Measurements from ENCODE around the gene KCNB1.
"Not testable (repeated sequence)": the region's sequence is repeated elsewhere in the genome, so short reads cannot be mapped to it uniquely, and the experiment has no call there.

The KCNB1 gene

GRCh38 chr20:49431329-49431728 is 51.1 kb downstream of the KCNB1 start:
- no peak for DNase-seq

GRCh38 chr20:49430320-49430719 is 52.1 kb downstream of the KCNB1 start:
- DNase-seq: no peak

- no peak for DNase-seq
Measured at GRCh38 chr20:49427751-49428518, 54.5 kb downstream of the KCNB1 start.

GRCh38 chr20:49426873-49427272 is 55.6 kb downstream of the KCNB1 start:
- DNase-seq: no peak

GRCh38 chr20:49426395-49426794 is 56.1 kb downstream of the KCNB1 start:
- no peak for DNase-seq

- no peak for DNase-seq
Measured at GRCh38 chr20:49424536-49424935, 57.9 kb downstream of the KCNB1 start.

- DNase-seq: no peak
Measured at GRCh38 chr20:49422161-49422560, 60.3 kb downstream of the KCNB1 start.

- no peak for DNase-seq
Measured at GRCh38 chr20:49420811-49421295, 61.6 kb downstream of the KCNB1 start.

GRCh38 chr20:49420292-49420691 is 62.2 kb downstream of the KCNB1 start:
- DNase-seq: no peak

- DNase-seq: no peak
Measured at GRCh38 chr20:49419785-49420184, 62.7 kb downstream of the KCNB1 start.

- DNase-seq: no peak
Measured at GRCh38 chr20:49418809-49419208, 63.7 kb downstream of the KCNB1 start.

GRCh38 chr20:49417843-49418555 is 64.5 kb downstream of the KCNB1 start:
- no peak for DNase-seq

- no peak for DNase-seq
Measured at GRCh38 chr20:49415668-49416044, 66.8 kb downstream of the KCNB1 start.

- DNase-seq: no peak
Measured at GRCh38 chr20:49415005-49415667, 67.3 kb downstream of the KCNB1 start.

GRCh38 chr20:49413677-49414076 is 68.8 kb downstream of the KCNB1 start:
- DNase-seq: no peak

GRCh38 chr20:49412953-49413352 is 69.5 kb downstream of the KCNB1 start:
- no peak for DNase-seq

- no peak for DNase-seq
Measured at GRCh38 chr20:49412254-49412653, 70.2 kb downstream of the KCNB1 start.

GRCh38 chr20:49411221-49411925 is 71.1 kb downstream of the KCNB1 start:
- no peak for DNase-seq

GRCh38 chr20:49409975-49410621 is 72.4 kb downstream of the KCNB1 start:
- DNase-seq: not testable (repeated sequence)

GRCh38 chr20:49409302-49409974 is 73.0 kb downstream of the KCNB1 start:
- no peak for DNase-seq

- no peak for DNase-seq
Measured at GRCh38 chr20:49408509-49409104, 73.9 kb downstream of the KCNB1 start.

- DNase-seq: no peak
Measured at GRCh38 chr20:49406666-49407065, 75.8 kb downstream of the KCNB1 start.
